A549 (cell line): ENCODE data around the gene GATAD1. TPM values are rescaled to one million over a fixed set of nuclear protein-coding genes. Genes with fewer than 3 reads are reported as not detected.
"Not testable (repeated sequence)": the region's sequence is repeated elsewhere in the genome, so short reads cannot be mapped to it uniquely, and the experiment has no call there.

Source experiments
- ATAC-seq, 2 experiments: fragments of 200-7000 bp in 1 of 2; fragments of >200 bp in 1 of 2; cut with Nextera tagmentation in 1 of 2; cut with Tn5 transposase in 1 of 2; 3 replicates each; pipeline versions ENCODE4 v1.8.0 to v1.9.1; 2018 to 2020; ENCODE audit warnings: mild to moderate bottlenecking in 1 of 2, moderate library complexity in 1 of 2
- CTCF ChIA-PET: fragments of 300-600 bp; sonication (Branson Sonifier 250); formaldehyde crosslinking; extraction: SDS; loops from one replicate; lab custom pipeline; 2021; ENCODE audit warnings: antibody characterized with exemption, inconsistent platforms; lab: Yijun Ruan, JAX
- POLR2A ChIA-PET: fragments of 350-600 bp; formaldehyde crosslinking; extraction: SDS; loops from one replicate; lab custom pipeline; 2021; ENCODE audit warnings: antibody characterized with exemption, inconsistent platforms; lab: Yijun Ruan, JAX
- DNase-seq, 2 experiments: peaks; one replicate each; pipeline versions ENCODE4 v3.0.0 to v3.0.0-alpha.2; 2011 to 2016; ENCODE audit warnings: low read depth in 1 of 2, low spot score in 1 of 2
- FAIRE-seq: peaks from 2 replicates; lab custom pipeline; 2011; peaks lifted over from hg19 to GRCh38; lab: Jason Lieb, UNC
- H3K27ac ChIP-seq, 2 experiments: fragments of >200 bp; sonication (Bioruptor Twin); formaldehyde crosslinking; 3 replicates each; pipeline ENCODE4 v1.5.1; 2016 to 2017
- H3K4me1 ChIP-seq: fragments of >200 bp; sonication (Bioruptor Twin); formaldehyde crosslinking; 3 replicates; pipeline ENCODE4 v1.6.1; 2016
- H3K4me2 ChIP-seq: fragments of >200 bp; sonication (Bioruptor Twin); formaldehyde crosslinking; 3 replicates; pipeline ENCODE4 v1.6.1; 2016
- H3K4me3 ChIP-seq: fragments of >200 bp; sonication (Bioruptor Twin); formaldehyde crosslinking; 3 replicates; pipeline ENCODE4 v1.5.1; 2016
- H3K9me3 ChIP-seq: fragments of >200 bp; sonication (Bioruptor Twin); formaldehyde crosslinking; 3 replicates; pipeline ENCODE4 v1.6.1; 2016
- BHLHE40 ChIP-seq: IDR thresholded peaks from 2 replicates; pipeline ENCODE4 v1.6.1; 2012; ENCODE audit warnings: low read depth, low read length, inconsistent platforms
- CEBPB ChIP-seq, 2 experiments: fragments of >200 bp in 1 of 2; sonication (Bioruptor Twin) in 1 of 2; formaldehyde crosslinking in 1 of 2; IDR thresholded peaks; 2 replicates each; pipeline ENCODE4 v1.6.1; 2012 to 2016
- CHD2 ChIP-seq: fragments of 150-350 bp; IDR thresholded peaks from 2 replicates; pipeline ENCODE4 v1.6.1; 2014; ENCODE audit warnings: low read length; ENCODE audit not compliant: partially characterized antibody
- EHF ChIP-seq: fragments of 250-450 bp; sonication (Bioruptor Pico); IDR thresholded peaks from 2 replicates; pipeline ENCODE4 v1.5.0; 2020; ENCODE audit warnings: mild to moderate bottlenecking
- ESRRA ChIP-seq: fragments of 150-350 bp; IDR thresholded peaks from 2 replicates; pipeline ENCODE4 v1.6.1; 2014; ENCODE audit warnings: mild to moderate bottlenecking, low read length, borderline replicate concordance
- FOXS1 ChIP-seq: fragments of 250-450 bp; sonication (Bioruptor Pico); IDR thresholded peaks from 2 replicates; pipeline ENCODE4 v1.5.0; 2020; ENCODE audit warnings: mild to moderate bottlenecking, moderate library complexity
- GATA3 ChIP-seq: IDR thresholded peaks from 2 replicates; pipeline ENCODE4 v1.6.1; 2012; ENCODE audit warnings: borderline replicate concordance
- HEYL ChIP-seq: fragments of 250-450 bp; sonication (Bioruptor Pico); IDR thresholded peaks from 2 replicates; pipeline ENCODE4 v1.8.0; 2021; ENCODE audit warnings: mild to moderate bottlenecking, moderate library complexity
- KDM1A ChIP-seq: fragments of 200-600 bp; sonication (generic); IDR thresholded peaks from 2 replicates; pipeline ENCODE4 v1.6.1; 2016; ENCODE audit warnings: low read depth, mild to moderate bottlenecking
- KDM5A ChIP-seq: fragments of 200-600 bp; sonication (generic); IDR thresholded peaks from 2 replicates; pipeline ENCODE4 v1.6.1; 2016; ENCODE audit warnings: antibody characterized with exemption, mild to moderate bottlenecking
- MAZ ChIP-seq: fragments of 150-350 bp; IDR thresholded peaks from 2 replicates; pipeline ENCODE4 v1.6.1; 2014; ENCODE audit warnings: antibody characterized with exemption, low read depth, low read length, borderline replicate concordance
- MYC ChIP-seq: IDR thresholded peaks from 2 replicates; pipeline ENCODE4 v1.6.1; 2012; ENCODE audit warnings: mild to moderate bottlenecking, inconsistent platforms, low read length, improper control_type of control experiment, borderline replicate concordance
- NFE2L2 ChIP-seq: fragments of 150-350 bp; conservative IDR thresholded peaks from 2 replicates; pipeline ENCODE4 v1.6.1; 2014; ENCODE audit warnings: low read length
- NPAS2 ChIP-seq: fragments of 250-450 bp; sonication (Bioruptor Pico); IDR thresholded peaks from 2 replicates; pipeline ENCODE4 v1.8.0; 2022; ENCODE audit warnings: mild to moderate bottlenecking, moderate library complexity, borderline replicate concordance
- PHF8 ChIP-seq: fragments of 200-600 bp; sonication (generic); IDR thresholded peaks from 2 replicates; pipeline ENCODE4 v1.6.1; 2016; ENCODE audit warnings: low read depth, mild to moderate bottlenecking, antibody characterized with exemption, moderate library complexity, borderline replicate concordance
- POLR2A ChIP-seq: IDR thresholded peaks from 2 replicates; pipeline ENCODE4 v1.6.1; 2012; ENCODE audit warnings: mild to moderate bottlenecking, low read length
- RAD21 ChIP-seq, 2 experiments: fragments of >200 bp in 1 of 2; sonication (Bioruptor Twin) in 1 of 2; formaldehyde crosslinking in 1 of 2; IDR thresholded peaks in 1 of 2; conservative IDR thresholded peaks in 1 of 2; 2 replicates in 1 of 2; 3 replicates in 1 of 2; pipeline ENCODE4 v1.6.1; 2012 to 2018; ENCODE audit warnings: inconsistent platforms in 1 of 2
- RARB ChIP-seq: fragments of 250-450 bp; sonication (Bioruptor Pico); IDR thresholded peaks from 2 replicates; pipeline ENCODE4 v1.8.0; 2021; ENCODE audit warnings: mild to moderate bottlenecking, moderate library complexity
- RCOR1 ChIP-seq: fragments of 150-350 bp; IDR thresholded peaks from 2 replicates; pipeline ENCODE4 v1.6.1; 2014; ENCODE audit warnings: antibody characterized with exemption, low read length, low read depth
- RNF2 ChIP-seq: fragments of 200-600 bp; sonication (generic); IDR thresholded peaks from 2 replicates; pipeline ENCODE4 v1.6.1; 2016; ENCODE audit warnings: low read depth, mild to moderate bottlenecking, antibody characterized with exemption, moderate library complexity, borderline replicate concordance
- TP53 ChIP-seq: fragments of 250-450 bp; sonication (Bioruptor Pico); IDR thresholded peaks from 2 replicates; pipeline ENCODE4 v1.5.0; 2021; ENCODE audit warnings: mild to moderate bottlenecking, moderate library complexity
- ZFP36 ChIP-seq: fragments of 450-650 bp; IDR thresholded peaks from 2 replicates; pipeline ENCODE4 v1.6.1; 2014; ENCODE audit warnings: borderline replicate concordance; ENCODE audit not compliant: partially characterized antibody
- WGBS: methylation state at CpG from one replicate; pipeline ENCODE4 v1.1.6; 2017; ENCODE audit errors: missing lambda C conversion rate; 5-methylcytosine and 5-hydroxymethylcytosine counted together
- polyA plus RNA-seq, 4 experiments: library from polyadenylated mRNA; depleted of rRNA in 3 of 4; stranded (reverse); fragments of >200 nt; fragmentation: RNase III in 1 of 4; extraction: RNeasy Plus Mini Kit Qiagen cat#74134 plus additional on column Dnase treatment in 1 of 4; gene quantifications; 2 replicates in 3 of 4; 3 replicates in 1 of 4; pipeline ENCODE4 v1.2.3, GENCODE V29; 2011 to 2017
- TF ChIP-seq, protein P1 (sequence below): fragments of >200 bp; sonication (Bioruptor Twin); formaldehyde crosslinking; IDR thresholded peaks from 3 replicates; pipeline ENCODE4 v1.6.1; 2016
- TF ChIP-seq, protein P2 (sequence below): fragments of >200 bp; sonication (Bioruptor Twin); formaldehyde crosslinking; IDR thresholded peaks from 3 replicates; pipeline ENCODE4 v1.5.1; 2016
- TF ChIP-seq, protein P3 (sequence below): fragments of 450-650 bp; IDR thresholded peaks from 2 replicates; pipeline ENCODE4 v1.6.1; 2014; ENCODE audit warnings: antibody characterized with exemption
- TF ChIP-seq, protein P4 (sequence below): IDR thresholded peaks from 2 replicates; pipeline ENCODE4 v1.6.1; 2012; ENCODE audit warnings: low read depth, borderline replicate concordance
- TF ChIP-seq, protein P5 (sequence below): fragments of 150-350 bp; IDR thresholded peaks from 2 replicates; pipeline ENCODE4 v1.6.1; 2014; ENCODE audit warnings: low read depth, mild to moderate bottlenecking, low read length

Gene GATAD1
- polyA plus RNA-seq, 2 of the 4 experiments (the other 2 are of a cell fraction), result 20.8 to 35.7 TPM

DNA sequence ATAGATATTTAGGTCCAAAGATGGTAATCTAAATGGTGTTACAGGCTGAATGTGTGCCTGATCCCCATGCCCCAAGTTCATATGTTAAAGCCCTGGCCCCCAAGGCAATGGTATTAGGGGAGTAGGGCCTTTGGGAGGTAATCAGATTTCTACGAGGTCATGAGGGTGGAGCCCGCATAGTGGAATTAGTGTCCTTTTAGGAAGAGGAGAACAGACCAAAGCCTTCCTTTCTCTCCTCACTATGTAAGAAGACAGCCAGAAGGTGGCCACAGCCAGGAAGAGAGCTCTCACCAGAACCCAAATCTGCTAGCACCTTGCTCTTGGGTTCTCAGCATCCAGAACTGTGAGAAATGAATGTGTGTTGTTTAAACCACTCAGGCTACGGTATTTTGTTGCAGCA, 15.3 kb downstream of the GATAD1 start:
- Histone ChIP-seq H3K9me3 (no peaks in the 10 kb centered on the region), H3K4me3 (no peak overlapping the region), H3K27ac (no peak overlapping the region), H3K4me2 (no peak overlapping the region)
- no peak for ATAC-seq
- 92% methylated on average over 3 of the region's 3 CpGs for WGBS
- CTCF ChIA-PET, result no interaction called here
- no peak for TF ChIP-seq POLR2A
- TF ChIP-seq, all 56 proteins: peak for 0
- no peaks in the 10 kb centered on the region for H3K4me1 ChIP-seq
- FAIRE-seq, result no peak
- DNase-seq, result no peak
- POLR2A ChIA-PET, result no interaction called here

DNA sequence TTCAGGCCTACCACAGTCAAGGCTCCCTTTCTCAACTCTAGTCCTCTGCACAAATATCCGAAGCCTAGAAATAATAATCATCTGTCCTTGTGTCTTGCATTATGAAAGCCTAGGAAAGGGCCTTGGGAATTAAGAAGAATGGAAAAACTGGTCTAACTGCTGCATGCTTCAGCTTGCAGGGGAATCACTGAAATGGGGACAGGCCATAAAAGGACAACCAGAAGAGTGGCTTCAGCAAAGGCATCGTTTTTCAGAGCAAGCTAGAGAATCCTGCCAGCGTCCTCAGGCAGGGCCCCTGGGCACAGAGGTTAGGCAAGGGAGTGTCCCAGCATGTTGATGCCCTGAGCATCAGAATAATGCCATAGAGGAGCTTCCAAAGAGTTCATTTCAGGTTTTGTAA, 17.2 kb downstream of the GATAD1 start:
- ATAC-seq, result no peak
- no peak overlapping the region for H3K27ac ChIP-seq
- ChIA-PET POLR2A (no interaction called here), CTCF (interaction anchor here (4.6 kb wide), 1 partner anchor 17 kb away, joined by 19 read pairs; the partner anchor contains the start of gene GATAD1)
- FAIRE-seq, result no peak
- H3K9me3 ChIP-seq, result no peaks in the 10 kb centered on the region
- no peaks in the 10 kb centered on the region for H3K4me1 ChIP-seq
- no peak for DNase-seq
- no peak overlapping the region for H3K4me3 ChIP-seq
- no peak overlapping the region for H3K4me2 ChIP-seq
- WGBS, result 52% methylated on average over 3 of the region's 3 CpGs
- TF ChIP-seq NPAS2 (CRISPR knock-in tag), result no peak
- TF ChIP-seq PHF8, result no peak
- no peak for TF ChIP-seq RNF2
- no peak for TF ChIP-seq CEBPB (IDR thresholded peaks at IDR 0.05)
- TF ChIP-seq CHD2, result no peak
- TF ChIP-seq EHF (CRISPR knock-in tag), result no peak
- no peak for TF ChIP-seq BHLHE40
- TF ChIP-seq FOXS1 (CRISPR knock-in tag), result no peak
- TF ChIP-seq, protein P1, sequence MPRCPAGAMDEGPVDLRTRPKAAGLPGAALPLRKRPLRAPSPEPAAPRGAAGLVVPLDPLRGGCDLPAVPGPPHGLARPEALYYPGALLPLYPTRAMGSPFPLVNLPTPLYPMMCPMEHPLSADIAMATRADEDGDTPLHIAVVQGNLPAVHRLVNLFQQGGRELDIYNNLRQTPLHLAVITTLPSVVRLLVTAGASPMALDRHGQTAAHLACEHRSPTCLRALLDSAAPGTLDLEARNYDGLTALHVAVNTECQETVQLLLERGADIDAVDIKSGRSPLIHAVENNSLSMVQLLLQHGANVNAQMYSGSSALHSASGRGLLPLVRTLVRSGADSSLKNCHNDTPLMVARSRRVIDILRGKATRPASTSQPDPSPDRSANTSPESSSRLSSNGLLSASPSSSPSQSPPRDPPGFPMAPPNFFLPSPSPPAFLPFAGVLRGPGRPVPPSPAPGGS, result no peak
- TF ChIP-seq, protein P2, sequence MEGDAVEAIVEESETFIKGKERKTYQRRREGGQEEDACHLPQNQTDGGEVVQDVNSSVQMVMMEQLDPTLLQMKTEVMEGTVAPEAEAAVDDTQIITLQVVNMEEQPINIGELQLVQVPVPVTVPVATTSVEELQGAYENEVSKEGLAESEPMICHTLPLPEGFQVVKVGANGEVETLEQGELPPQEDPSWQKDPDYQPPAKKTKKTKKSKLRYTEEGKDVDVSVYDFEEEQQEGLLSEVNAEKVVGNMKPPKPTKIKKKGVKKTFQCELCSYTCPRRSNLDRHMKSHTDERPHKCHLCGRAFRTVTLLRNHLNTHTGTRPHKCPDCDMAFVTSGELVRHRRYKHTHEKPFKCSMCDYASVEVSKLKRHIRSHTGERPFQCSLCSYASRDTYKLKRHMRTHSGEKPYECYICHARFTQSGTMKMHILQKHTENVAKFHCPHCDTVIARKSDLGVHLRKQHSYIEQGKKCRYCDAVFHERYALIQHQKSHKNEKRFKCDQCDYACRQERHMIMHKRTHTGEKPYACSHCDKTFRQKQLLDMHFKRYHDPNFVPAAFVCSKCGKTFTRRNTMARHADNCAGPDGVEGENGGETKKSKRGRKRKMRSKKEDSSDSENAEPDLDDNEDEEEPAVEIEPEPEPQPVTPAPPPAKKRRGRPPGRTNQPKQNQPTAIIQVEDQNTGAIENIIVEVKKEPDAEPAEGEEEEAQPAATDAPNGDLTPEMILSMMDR, result no peak
- no peak for TF ChIP-seq POLR2A

DNA sequence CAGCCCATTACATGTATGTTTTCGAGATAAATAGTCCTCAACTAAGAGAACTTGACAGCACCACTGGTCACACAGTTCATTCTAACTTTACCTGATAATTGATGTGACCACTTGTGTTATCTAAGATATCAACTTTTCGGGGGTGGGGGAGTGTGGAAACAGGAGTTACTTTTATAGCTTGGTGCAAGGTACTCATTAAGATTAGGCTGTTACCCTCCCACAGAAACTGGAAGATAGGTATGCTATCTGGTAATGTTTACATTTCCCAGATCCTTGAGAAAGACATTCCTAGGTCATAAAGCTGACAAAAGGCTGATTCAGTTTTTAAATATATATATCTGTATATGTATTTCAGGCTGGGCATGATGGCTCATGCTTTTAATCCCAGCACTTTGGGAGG, 19.4 kb downstream of the GATAD1 start:
- Histone ChIP-seq H3K9me3 (no peaks in the 10 kb centered on the region), H3K4me2 (no peak overlapping the region), H3K4me3 (no peak overlapping the region), H3K27ac (no peak overlapping the region), H3K4me1 (no peaks in the 10 kb centered on the region)
- POLR2A ChIA-PET, result no interaction called here
- no peak for FAIRE-seq
- CTCF ChIA-PET, result interaction anchor here (1.1 to 4.6 kb wide), 2 partner anchors 19 to 42 kb away, joined by 3 to 19 read pairs; partner anchors contain the start of gene GATAD1
- DNase-seq, result no peak
- 80% methylated on average over 2 of the region's 2 CpGs for WGBS
- TF ChIP-seq NFE2L2 (no peak), MYC (no peak), RARB (CRISPR knock-in tag) (no peak), HEYL (no peak), CHD2 (no peak), GATA3 (no peak), KDM5A (no peak), EHF (CRISPR knock-in tag) (no peak), FOXS1 (CRISPR knock-in tag) (no peak), KDM1A (no peak), ZFP36 (no peak), ESRRA (no peak), RCOR1 (no peak), RAD21 (conservative IDR thresholded peaks at IDR 0.05 in 1 of 2, IDR thresholded peaks at IDR 0.05 in 1 of 2) (no peak), TP53 (CRISPR knock-in tag) (no peak), MAZ (no peak)
- TF ChIP-seq, protein P3, sequence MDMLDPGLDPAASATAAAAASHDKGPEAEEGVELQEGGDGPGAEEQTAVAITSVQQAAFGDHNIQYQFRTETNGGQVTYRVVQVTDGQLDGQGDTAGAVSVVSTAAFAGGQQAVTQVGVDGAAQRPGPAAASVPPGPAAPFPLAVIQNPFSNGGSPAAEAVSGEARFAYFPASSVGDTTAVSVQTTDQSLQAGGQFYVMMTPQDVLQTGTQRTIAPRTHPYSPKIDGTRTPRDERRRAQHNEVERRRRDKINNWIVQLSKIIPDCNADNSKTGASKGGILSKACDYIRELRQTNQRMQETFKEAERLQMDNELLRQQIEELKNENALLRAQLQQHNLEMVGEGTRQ, result no peak
- TF ChIP-seq, protein P4, sequence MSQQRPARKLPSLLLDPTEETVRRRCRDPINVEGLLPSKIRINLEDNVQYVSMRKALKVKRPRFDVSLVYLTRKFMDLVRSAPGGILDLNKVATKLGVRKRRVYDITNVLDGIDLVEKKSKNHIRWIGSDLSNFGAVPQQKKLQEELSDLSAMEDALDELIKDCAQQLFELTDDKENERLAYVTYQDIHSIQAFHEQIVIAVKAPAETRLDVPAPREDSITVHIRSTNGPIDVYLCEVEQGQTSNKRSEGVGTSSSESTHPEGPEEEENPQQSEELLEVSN, result no peak
- TF ChIP-seq, protein P5, sequence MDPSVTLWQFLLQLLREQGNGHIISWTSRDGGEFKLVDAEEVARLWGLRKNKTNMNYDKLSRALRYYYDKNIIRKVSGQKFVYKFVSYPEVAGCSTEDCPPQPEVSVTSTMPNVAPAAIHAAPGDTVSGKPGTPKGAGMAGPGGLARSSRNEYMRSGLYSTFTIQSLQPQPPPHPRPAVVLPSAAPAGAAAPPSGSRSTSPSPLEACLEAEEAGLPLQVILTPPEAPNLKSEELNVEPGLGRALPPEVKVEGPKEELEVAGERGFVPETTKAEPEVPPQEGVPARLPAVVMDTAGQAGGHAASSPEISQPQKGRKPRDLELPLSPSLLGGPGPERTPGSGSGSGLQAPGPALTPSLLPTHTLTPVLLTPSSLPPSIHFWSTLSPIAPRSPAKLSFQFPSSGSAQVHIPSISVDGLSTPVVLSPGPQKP, result no peak
- TF ChIP-seq, all 56 proteins: peak for 0
- ATAC-seq, result no peak

DNA sequence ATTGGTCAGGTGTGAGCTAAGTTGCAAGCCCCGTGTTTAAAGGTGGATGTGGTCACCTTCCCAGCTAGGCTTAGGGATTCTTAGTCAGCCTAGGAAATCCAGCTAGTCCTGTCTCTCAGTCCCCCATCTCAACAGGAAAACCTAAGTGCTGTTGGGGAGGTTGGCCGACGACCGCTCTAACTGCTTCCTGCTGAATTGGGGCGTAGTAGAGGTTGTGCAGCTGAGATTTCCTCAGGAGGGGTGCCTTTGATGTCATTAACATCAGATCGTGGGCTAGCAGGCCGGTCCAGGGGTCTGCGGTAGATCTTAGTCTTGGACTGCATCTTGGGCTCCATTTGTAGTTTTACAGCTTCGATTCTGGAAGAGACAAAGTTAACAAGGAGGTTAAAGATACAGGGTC, 21.3 kb downstream of the GATAD1 start:
- ATAC-seq, DNase-seq, H3K4me3 ChIP-seq, H3K27ac ChIP-seq, FAIRE-seq, POLR2A ChIA-PET, H3K4me2 ChIP-seq, H3K9me3 ChIP-seq, H3K4me1 ChIP-seq: not testable (repeated sequence)
- CTCF ChIA-PET, result interaction anchor here (1.6 to 4.6 kb wide), 2 partner anchors 8 to 21 kb away, joined by 3 to 19 read pairs; partner anchors contain the start of gene GATAD1
- 79% methylated on average over 9 of the region's 9 CpGs for WGBS
